ENCODE measurements around the gene GNGT2.

Gene GNGT2

GRCh38 chr17:49249890-49250522 lies 39.6 kb upstream of the GNGT2 start:
- Histone ChIP-seq H3K36me3 (ENCODE audit: insufficient read depth, low read length) (no peaks in the 10 kb centered on the region), H3K79me2 (ENCODE audit: insufficient read depth, low read length) (no peaks in the 10 kb centered on the region), H2AFZ (ENCODE audit: low read depth, low read length) (no peak overlapping the region), H3K4me3 (ENCODE audit: low read depth in 1 of 2, low read length in 2 of 2) (no peak overlapping the region), H3K27me3 (ENCODE audit: insufficient read depth, low read length, poor library complexity) (peaks cover 3% of the 10 kb centered on the region), H3K9me3 (ENCODE audit: insufficient read depth, low read length, severe bottlenecking) (no peaks in the 10 kb centered on the region), H4K20me1 (ENCODE audit: insufficient read depth, low read length) (peaks cover 4% of the 10 kb centered on the region; the same call in 1 of the 2 replicates), H3K9ac (ENCODE audit: low read depth, low read length) (no peak overlapping the region), H3K4me1 (ENCODE audit: insufficient read depth, low read length) (no peaks in the 10 kb centered on the region), H3K4me2 (ENCODE audit: insufficient read depth, low read length) (no peak overlapping the region), H3K27ac (ENCODE audit: low read length) (no peak overlapping the region)
- no peak for DNase-seq
- ATAC-seq (ENCODE audit: insufficient read depth, low read depth), result no peak
- no peak for TF ChIP-seq EZH2 (IDR thresholded peaks at IDR 0.05; ENCODE audit: borderline replicate concordance, low read depth, low read length, severe bottlenecking)
- no peak for TF ChIP-seq CTCF (IDR thresholded peaks at IDR 0.05; ENCODE audit: borderline replicate concordance, extremely low read depth, low read length, poor library complexity, severe bottlenecking)

GRCh38 chr17:49249292-49249794 lies 39.0 kb upstream of the GNGT2 start:
- Histone ChIP-seq H3K79me2 (ENCODE audit: insufficient read depth, low read length) (no peaks in the 10 kb centered on the region), H3K36me3 (ENCODE audit: insufficient read depth, low read length) (no peaks in the 10 kb centered on the region), H3K9me3 (ENCODE audit: insufficient read depth, low read length, severe bottlenecking) (no peaks in the 10 kb centered on the region), H3K4me3 (ENCODE audit: low read depth in 1 of 2, low read length in 2 of 2) (no peak overlapping the region), H4K20me1 (ENCODE audit: insufficient read depth, low read length) (peaks cover 4% of the 10 kb centered on the region; the same call in 1 of the 2 replicates), H3K27me3 (ENCODE audit: insufficient read depth, low read length, poor library complexity) (peaks cover 3% of the 10 kb centered on the region), H3K9ac (ENCODE audit: low read depth, low read length) (no peak overlapping the region), H3K4me2 (ENCODE audit: insufficient read depth, low read length) (no peak overlapping the region), H3K4me1 (ENCODE audit: insufficient read depth, low read length) (no peaks in the 10 kb centered on the region), H2AFZ (ENCODE audit: low read depth, low read length) (no peak overlapping the region), H3K27ac (ENCODE audit: low read length) (no peak overlapping the region)
- DNase-seq (no peak), ATAC-seq (ENCODE audit: insufficient read depth, low read depth) (no peak)
- TF ChIP-seq EZH2 (IDR thresholded peaks at IDR 0.05; ENCODE audit: borderline replicate concordance, low read depth, low read length, severe bottlenecking), result no peak
- TF ChIP-seq CTCF (IDR thresholded peaks at IDR 0.05; ENCODE audit: borderline replicate concordance, extremely low read depth, low read length, poor library complexity, severe bottlenecking), result no peak

- Histone ChIP-seq H3K9me3 (ENCODE audit: insufficient read depth, low read length, severe bottlenecking) (no peaks in the 10 kb centered on the region), H3K4me3 (ENCODE audit: low read depth in 1 of 2, low read length in 2 of 2) (no peak overlapping the region), H3K79me2 (ENCODE audit: insufficient read depth, low read length) (no peaks in the 10 kb centered on the region), H4K20me1 (ENCODE audit: insufficient read depth, low read length) (peaks cover 4% of the 10 kb centered on the region; the same call in 1 of the 2 replicates), H2AFZ (ENCODE audit: low read depth, low read length) (no peak overlapping the region), H3K9ac (ENCODE audit: low read depth, low read length) (no peak overlapping the region), H3K27ac (ENCODE audit: low read length) (no peak overlapping the region), H3K36me3 (ENCODE audit: insufficient read depth, low read length) (no peaks in the 10 kb centered on the region), H3K4me1 (ENCODE audit: insufficient read depth, low read length) (no peaks in the 10 kb centered on the region), H3K27me3 (ENCODE audit: insufficient read depth, low read length, poor library complexity) (peaks cover 3% of the 10 kb centered on the region), H3K4me2 (ENCODE audit: insufficient read depth, low read length) (no peak overlapping the region)
- ATAC-seq (ENCODE audit: insufficient read depth, low read depth) (no peak), DNase-seq (no peak)
- TF ChIP-seq CTCF (IDR thresholded peaks at IDR 0.05; ENCODE audit: borderline replicate concordance, extremely low read depth, low read length, poor library complexity, severe bottlenecking) (no peak), EZH2 (IDR thresholded peaks at IDR 0.05; ENCODE audit: borderline replicate concordance, low read depth, low read length, severe bottlenecking) (no peak)
Observed at GRCh38 chr17:49247944-49248343, 37.6 kb upstream of the GNGT2 start.
